HepG2 (cell line): ENCODE data around the gene SDCCAG8. TPM values are rescaled to one million over a fixed set of nuclear protein-coding genes. Genes with fewer than 3 reads are reported as not detected.

Source experiments
- ASH2L ChIP-seq: fragments of 300-600, 200-600 bp; sonication (generic); IDR thresholded peaks from 2 replicates; pipeline ENCODE4 v1.7.0; 2017; ENCODE audit warnings: low read depth, mild to moderate bottlenecking, moderate library complexity, mixed read lengths, low read length; ENCODE audit not compliant: insufficient read length
- GTF3A ChIP-seq: sonication (generic); formaldehyde crosslinking; conservative IDR thresholded peaks from 2 replicates; pipeline ENCODE4 v1.4.0; 2020; ENCODE audit warnings: mild to moderate bottlenecking, missing genetic modification reagents
- HCFC1 ChIP-seq: fragments of 150-350 bp; IDR thresholded peaks from 2 replicates; pipeline ENCODE4 v1.6.1; 2014; ENCODE audit warnings: low read depth, low read length
- MAFK ChIP-seq, 2 experiments: IDR thresholded peaks in 1 of 2; conservative IDR thresholded peaks in 1 of 2; 2 replicates each; pipeline ENCODE4 v1.6.1; 2011; ENCODE audit warnings: improper control_type of control experiment in 2 of 2, low read length in 2 of 2
- PHF21A ChIP-seq: sonication (generic); formaldehyde crosslinking; IDR thresholded peaks from 2 replicates; pipeline ENCODE4 v1.5.0; 2020; ENCODE audit warnings: mild to moderate bottlenecking, missing genetic modification reagents
- PITX1 ChIP-seq: sonication (generic); formaldehyde crosslinking; IDR thresholded peaks from 2 replicates; pipeline ENCODE4 v1.5.1; 2020; ENCODE audit warnings: mild to moderate bottlenecking, missing genetic modification reagents
- POLR2A ChIP-seq, 2 experiments: IDR thresholded peaks; 2 replicates each; pipeline ENCODE4 v1.6.1; 2011; ENCODE audit warnings: low read depth in 2 of 2, low read length in 2 of 2, mild to moderate bottlenecking in 1 of 2, moderate library complexity in 1 of 2; ENCODE audit not compliant: insufficient read depth in 1 of 2
- POLR2AphosphoS2 ChIP-seq: IDR thresholded peaks from 2 replicates; pipeline ENCODE4 v1.6.1; 2011; ENCODE audit warnings: low read depth, low read length, improper control_type of control experiment
- SAFB2 ChIP-seq: sonication (generic); formaldehyde crosslinking; IDR thresholded peaks from 2 replicates; pipeline ENCODE4 v1.5.1; 2020; ENCODE audit warnings: missing genetic modification reagents, low read depth, mild to moderate bottlenecking, borderline replicate concordance
- SALL2 ChIP-seq: sonication (generic); formaldehyde crosslinking; IDR thresholded peaks from 2 replicates; pipeline ENCODE4 v1.8.1; 2023; ENCODE audit warnings: mild to moderate bottlenecking, missing genetic modification reagents, inconsistent platforms
- SPEN ChIP-seq: sonication (generic); formaldehyde crosslinking; IDR thresholded peaks from 2 replicates; pipeline ENCODE4 v1.5.1; 2020; ENCODE audit warnings: low read depth, mild to moderate bottlenecking, missing genetic modification reagents
- TAF1 ChIP-seq: sonication (generic); formaldehyde crosslinking; IDR thresholded peaks from 2 replicates; pipeline ENCODE4 v1.4.0; 2020; ENCODE audit warnings: missing genetic modification reagents
- TGIF2 ChIP-seq: IDR thresholded peaks from 2 replicates; pipeline ENCODE4 v1.6.1; 2016; ENCODE audit warnings: control low read depth, missing compliant biosample characterization
- ZFP41 ChIP-seq: sonication (generic); formaldehyde crosslinking; IDR thresholded peaks from 2 replicates; pipeline ENCODE4 v1.4.0; 2020; ENCODE audit warnings: mild to moderate bottlenecking, missing genetic modification reagents, borderline replicate concordance
- ZNF121 ChIP-seq: sonication (generic); formaldehyde crosslinking; IDR thresholded peaks from 2 replicates; pipeline ENCODE4 v1.5.0; 2020; ENCODE audit warnings: mild to moderate bottlenecking, missing genetic modification reagents
- ZNF263 ChIP-seq: sonication (generic); formaldehyde crosslinking; IDR thresholded peaks from 2 replicates; pipeline ENCODE4 v1.4.0; 2020; ENCODE audit warnings: missing genetic modification reagents
- ZNF331 ChIP-seq: sonication (generic); formaldehyde crosslinking; IDR thresholded peaks from 2 replicates; pipeline ENCODE4 v1.4.0; 2020; ENCODE audit warnings: missing genetic modification reagents
- ZNF430 ChIP-seq: sonication (generic); formaldehyde crosslinking; IDR thresholded peaks from 2 replicates; pipeline ENCODE4 v1.9.0; 2021; ENCODE audit warnings: mild to moderate bottlenecking, missing genetic modification reagents
- ZNF501 ChIP-seq: sonication (generic); formaldehyde crosslinking; IDR thresholded peaks from 2 replicates; pipeline ENCODE4 v1.5.1; 2020; ENCODE audit warnings: mild to moderate bottlenecking, moderate library complexity, missing genetic modification reagents
- ZNF543 ChIP-seq: sonication (generic); formaldehyde crosslinking; IDR thresholded peaks from 2 replicates; pipeline ENCODE4 v1.4.0; 2020; ENCODE audit warnings: mild to moderate bottlenecking, missing genetic modification reagents
- ZNF563 ChIP-seq: sonication (generic); formaldehyde crosslinking; IDR thresholded peaks from 2 replicates; pipeline ENCODE4 v1.8.0; 2022; ENCODE audit warnings: mild to moderate bottlenecking, moderate library complexity, missing genetic modification reagents
- ZNF749 ChIP-seq: sonication (generic); formaldehyde crosslinking; IDR thresholded peaks from 2 replicates; pipeline ENCODE4 v1.8.0; 2022; ENCODE audit warnings: mild to moderate bottlenecking, missing genetic modification reagents, moderate library complexity, borderline replicate concordance
- ZSCAN12 ChIP-seq: sonication (generic); formaldehyde crosslinking; IDR thresholded peaks from 2 replicates; pipeline ENCODE4 v1.9.0; 2021; ENCODE audit warnings: mild to moderate bottlenecking, missing genetic modification reagents
- polyA plus RNA-seq, 8 experiments: library from polyadenylated mRNA; depleted of rRNA in 3 of 8; stranded (reverse) in 7 of 8; unstranded in 1 of 8; fragments of >200 nt; fragmentation: Illumina TruSeq in 4 of 8; extraction: Trizol in 4 of 8; gene quantifications; 2 replicates each; pipeline versions ENCODE4 v1.2.1 to v1.2.3, GENCODE V29; 2011 to 2016; ENCODE audit warnings: low read depth in 4 of 8, missing spikeins in 1 of 8, mixed read lengths in 1 of 8; ENCODE audit not compliant: insufficient read depth in 1 of 8
- total RNA-seq, 5 experiments: library from RNA; depleted of rRNA; stranded (reverse); fragments of >200 nt; fragmentation: Illumina TruSeq; extraction: Trizol; gene quantifications; 2 replicates each; pipeline ENCODE4 v1.2.3, GENCODE V29; 2016; ENCODE audit warnings: low read depth in 1 of 5
- TF ChIP-seq, protein P1 (sequence below): IDR thresholded peaks from 2 replicates; pipeline ENCODE4 v1.6.1; 2012; ENCODE audit warnings: inconsistent platforms
- TF ChIP-seq, protein P2 (sequence below): sonication (generic); formaldehyde crosslinking; IDR thresholded peaks from 2 replicates; pipeline ENCODE4 v1.8.0; 2022; ENCODE audit warnings: mild to moderate bottlenecking, missing genetic modification reagents, moderate library complexity
- TF ChIP-seq, protein P3 (sequence below): sonication (generic); formaldehyde crosslinking; IDR thresholded peaks from 2 replicates; pipeline ENCODE4 v1.4.0; 2020; ENCODE audit warnings: missing genetic modification reagents, mild to moderate bottlenecking, borderline replicate concordance

Gene SDCCAG8
- total and polyA plus RNA-seq, 2 of the 13 experiments (the other 11 are each of a cell fraction or from before 2014, with no cell fraction given): 9.5 to 13.4 TPM

DNA sequence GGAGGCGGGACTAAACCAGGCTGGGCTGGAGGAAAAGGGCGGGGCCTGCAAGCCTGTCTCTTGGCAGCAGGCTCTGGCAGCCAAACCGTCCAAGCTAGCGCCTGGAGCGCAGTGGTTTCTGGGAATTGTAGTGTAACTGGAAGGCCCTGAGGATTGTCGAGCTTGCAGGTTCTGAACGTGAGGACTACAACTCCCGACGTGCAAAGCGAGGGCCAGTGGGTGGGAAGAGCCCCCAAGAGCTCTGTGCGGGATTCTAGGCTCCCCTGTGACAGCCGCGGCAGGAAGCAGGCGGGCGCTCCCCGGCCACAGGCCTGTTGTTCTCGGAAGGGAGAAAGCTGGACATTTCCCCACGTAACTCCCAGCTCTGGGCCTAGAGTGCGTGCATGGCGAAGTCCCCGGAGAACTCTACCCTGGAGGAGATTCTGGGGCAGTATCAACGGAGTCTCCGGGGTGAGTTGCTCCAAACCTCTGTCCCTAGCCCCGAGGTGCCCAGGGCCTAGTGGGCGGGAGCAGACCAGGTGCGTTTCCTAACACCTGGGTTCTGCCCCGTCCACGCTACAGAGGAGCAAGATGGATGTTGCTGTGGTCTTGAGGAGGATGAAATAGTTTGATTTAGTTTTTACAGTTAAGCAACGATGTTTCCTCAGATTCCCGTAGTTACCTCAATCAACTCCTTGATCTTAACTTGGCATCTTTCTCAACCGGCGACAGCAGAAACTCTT lies at the start of gene SDCCAG8 (continued):
- TF ChIP-seq ZNF543 (CRISPR knock-in tag) (peak; percentile 59; the same call in 1 of the 2 replicates), ZNF263 (CRISPR knock-in tag) (0 out of 2 replicates have a peak, but pooled peaks have one; percentile 12), POLR2A (IDR thresholded peaks at IDR 0.05; ENCODE audit: insufficient read depth in 1 of 2, low read depth in 2 of 2, low read length in 2 of 2) (peak; percentile 87), PHF21A (peak; percentile 49; the same call in 1 of the 2 replicates), TAF1 (CRISPR knock-in tag) (peak; percentile 72), ZNF331 (CRISPR knock-in tag) (0 out of 2 replicates have a peak, but pooled peaks have one; percentile 28), ZSCAN12 (peak; percentile 83; the same call in 1 of the 2 replicates), TGIF2 (CRISPR knock-in tag) (peak; percentile 58; the same call in 1 of the 2 replicates), ZNF501 (peak; percentile 81), ZNF430 (CRISPR knock-in tag) (peak; percentile 82), HCFC1 (peak; percentile 92), MAFK (conservative IDR thresholded peaks at IDR 0.05 in 1 of 2, IDR thresholded peaks at IDR 0.05 in 1 of 2; ENCODE audit: low read length in 2 of 2) (peak; percentile 54 to 81; a peak in 3 of 4 replicates), PITX1 (CRISPR knock-in tag) (peak; percentile 67; the same call in 1 of the 2 replicates), SALL2 (peak; percentile 55; the same call in 1 of the 2 replicates), GTF3A (CRISPR knock-in tag) (no peak), ASH2L (peak; percentile 92), ZFP41 (CRISPR knock-in tag) (no peak), SAFB2 (peak; percentile 65; the same call in 1 of the 2 replicates), POLR2AphosphoS2 (no peak), ZNF121 (CRISPR knock-in tag) (0 out of 2 replicates have a peak, but pooled peaks have one; percentile 18), ZNF749 (CRISPR knock-in tag) (peak; percentile 34; the same call in 1 of the 2 replicates), ZNF563 (CRISPR knock-in tag) (peak; percentile 58; the same call in 1 of the 2 replicates), SPEN (CRISPR knock-in tag) (peak; percentile 85; the same call in 1 of the 2 replicates)
- TF ChIP-seq, protein P1, sequence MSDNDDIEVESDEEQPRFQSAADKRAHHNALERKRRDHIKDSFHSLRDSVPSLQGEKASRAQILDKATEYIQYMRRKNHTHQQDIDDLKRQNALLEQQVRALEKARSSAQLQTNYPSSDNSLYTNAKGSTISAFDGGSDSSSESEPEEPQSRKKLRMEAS: peak; percentile 69
- TF ChIP-seq, protein P2, sequence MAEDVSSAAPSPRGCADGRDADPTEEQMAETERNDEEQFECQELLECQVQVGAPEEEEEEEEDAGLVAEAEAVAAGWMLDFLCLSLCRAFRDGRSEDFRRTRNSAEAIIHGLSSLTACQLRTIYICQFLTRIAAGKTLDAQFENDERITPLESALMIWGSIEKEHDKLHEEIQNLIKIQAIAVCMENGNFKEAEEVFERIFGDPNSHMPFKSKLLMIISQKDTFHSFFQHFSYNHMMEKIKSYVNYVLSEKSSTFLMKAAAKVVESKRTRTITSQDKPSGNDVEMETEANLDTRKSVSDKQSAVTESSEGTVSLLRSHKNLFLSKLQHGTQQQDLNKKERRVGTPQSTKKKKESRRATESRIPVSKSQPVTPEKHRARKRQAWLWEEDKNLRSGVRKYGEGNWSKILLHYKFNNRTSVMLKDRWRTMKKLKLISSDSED (CRISPR knock-in tag): no peak
- TF ChIP-seq, protein P3, sequence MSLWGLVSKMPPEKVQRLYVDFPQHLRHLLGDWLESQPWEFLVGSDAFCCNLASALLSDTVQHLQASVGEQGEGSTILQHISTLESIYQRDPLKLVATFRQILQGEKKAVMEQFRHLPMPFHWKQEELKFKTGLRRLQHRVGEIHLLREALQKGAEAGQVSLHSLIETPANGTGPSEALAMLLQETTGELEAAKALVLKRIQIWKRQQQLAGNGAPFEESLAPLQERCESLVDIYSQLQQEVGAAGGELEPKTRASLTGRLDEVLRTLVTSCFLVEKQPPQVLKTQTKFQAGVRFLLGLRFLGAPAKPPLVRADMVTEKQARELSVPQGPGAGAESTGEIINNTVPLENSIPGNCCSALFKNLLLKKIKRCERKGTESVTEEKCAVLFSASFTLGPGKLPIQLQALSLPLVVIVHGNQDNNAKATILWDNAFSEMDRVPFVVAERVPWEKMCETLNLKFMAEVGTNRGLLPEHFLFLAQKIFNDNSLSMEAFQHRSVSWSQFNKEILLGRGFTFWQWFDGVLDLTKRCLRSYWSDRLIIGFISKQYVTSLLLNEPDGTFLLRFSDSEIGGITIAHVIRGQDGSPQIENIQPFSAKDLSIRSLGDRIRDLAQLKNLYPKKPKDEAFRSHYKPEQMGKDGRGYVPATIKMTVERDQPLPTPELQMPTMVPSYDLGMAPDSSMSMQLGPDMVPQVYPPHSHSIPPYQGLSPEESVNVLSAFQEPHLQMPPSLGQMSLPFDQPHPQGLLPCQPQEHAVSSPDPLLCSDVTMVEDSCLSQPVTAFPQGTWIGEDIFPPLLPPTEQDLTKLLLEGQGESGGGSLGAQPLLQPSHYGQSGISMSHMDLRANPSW (CRISPR knock-in tag): no peak
